ENCODE results near the gene FKBP15. TPM values are rescaled to one million over a fixed set of nuclear protein-coding genes. Genes with fewer than 3 reads are reported as not detected.

The FKBP15 gene
- total RNA-seq, 1 experiment from 2014 or later, result 18.5 TPM

GRCh38 chr9:113138760-113139159 lies 82.3 kb downstream of the FKBP15 start:
- Histone ChIP-seq H3K27me3 (ENCODE audit: insufficient read depth, low read length) (no peaks in the 10 kb centered on the region), H4K8ac (replicated peaks; ENCODE audit: insufficient read length, low read depth, low read length) (no peak overlapping the region), H4K20me1 (ENCODE audit: control insufficient read depth, insufficient read depth, insufficient read length) (no peaks in the 10 kb centered on the region), H2BK5ac (ENCODE audit: insufficient read length, low read length) (no peak overlapping the region), H2BK120ac (ENCODE audit: low read depth, low read length, poor library complexity, severe bottlenecking) (no peak overlapping the region), H3K4ac (ENCODE audit: low read depth, low read length) (no peak overlapping the region), H3K56ac (ENCODE audit: insufficient read length, low read depth, low read length) (no peak overlapping the region), H2BK12ac (ENCODE audit: insufficient read length, low read depth, low read length) (no peak overlapping the region), H3K23me2 (ENCODE audit: insufficient read length, low read depth, low read length, poor library complexity, severe bottlenecking) (no peaks in the 10 kb centered on the region), H3K27ac (ENCODE audit: insufficient read length, low read depth, low read length) (no peak overlapping the region), H3K18ac (ENCODE audit: insufficient read length, low read depth, low read length) (no peak overlapping the region), H3K4me1 (ENCODE audit: insufficient read depth, low read length) (no peaks in the 10 kb centered on the region), H4K5ac (ENCODE audit: insufficient read length, low read depth, low read length) (no peak overlapping the region), H4K91ac (ENCODE audit: insufficient read length, low read depth, low read length) (no peak overlapping the region), H2BK15ac (ENCODE audit: low read depth, low read length) (no peak overlapping the region), H3K79me1 (ENCODE audit: insufficient read depth, low read depth, low read length, poor library complexity, severe bottlenecking) (no peaks in the 10 kb centered on the region), H2AFZ (ENCODE audit: low read length) (no peak overlapping the region), H3K14ac (ENCODE audit: insufficient read depth, low read length) (no peak overlapping the region), H2AK5ac (ENCODE audit: insufficient read length, low read length) (no peak overlapping the region), H3K23ac (ENCODE audit: insufficient read length, low read depth, low read length) (no peak overlapping the region), H3K79me2 (ENCODE audit: insufficient read depth, low read length) (no peaks in the 10 kb centered on the region), H2BK20ac (ENCODE audit: low read depth, low read length, poor library complexity, severe bottlenecking) (no peak overlapping the region), H3T11ph (ENCODE audit: low read length) (no peak overlapping the region), H3K9ac (ENCODE audit: extremely low read depth, insufficient read length, low read length) (no peak overlapping the region), H3K9me3 (ENCODE audit: control insufficient read depth, low read depth, low read length) (no peaks in the 10 kb centered on the region), H3K4me2 (ENCODE audit: insufficient read depth, insufficient read length, low read length) (no peak overlapping the region)
- no peaks in the 10 kb centered on the region for H3K36me3 Mint-ChIP-seq (ENCODE audit: insufficient read depth in 1 of 3, low read depth in 3 of 3)
- DNase-seq, result no peak
- H3K9me3 Mint-ChIP-seq, result peaks cover 7 to 12% of the 10 kb centered on the region in 2 experiments; a peak in 3 of 5 replicates
- H3K27me3 Mint-ChIP-seq (ENCODE audit: low read depth), result peaks cover 7% of the 10 kb centered on the region
- H3K4me3 Mint-ChIP-seq, result no peak overlapping the region
- peaks cover 4 to 10% of the 10 kb centered on the region in 2 experiments; a peak in 3 of 4 replicates for H3K4me1 Mint-ChIP-seq
- no CpG with 5 or more reads among the region's 3 CpGs for WGBS (ENCODE audit: extremely low coverage, insufficient read length, low lambda C conversion rate)
- no peak overlapping the region for H3K27ac Mint-ChIP-seq
- TF ChIP-seq, protein P1, sequence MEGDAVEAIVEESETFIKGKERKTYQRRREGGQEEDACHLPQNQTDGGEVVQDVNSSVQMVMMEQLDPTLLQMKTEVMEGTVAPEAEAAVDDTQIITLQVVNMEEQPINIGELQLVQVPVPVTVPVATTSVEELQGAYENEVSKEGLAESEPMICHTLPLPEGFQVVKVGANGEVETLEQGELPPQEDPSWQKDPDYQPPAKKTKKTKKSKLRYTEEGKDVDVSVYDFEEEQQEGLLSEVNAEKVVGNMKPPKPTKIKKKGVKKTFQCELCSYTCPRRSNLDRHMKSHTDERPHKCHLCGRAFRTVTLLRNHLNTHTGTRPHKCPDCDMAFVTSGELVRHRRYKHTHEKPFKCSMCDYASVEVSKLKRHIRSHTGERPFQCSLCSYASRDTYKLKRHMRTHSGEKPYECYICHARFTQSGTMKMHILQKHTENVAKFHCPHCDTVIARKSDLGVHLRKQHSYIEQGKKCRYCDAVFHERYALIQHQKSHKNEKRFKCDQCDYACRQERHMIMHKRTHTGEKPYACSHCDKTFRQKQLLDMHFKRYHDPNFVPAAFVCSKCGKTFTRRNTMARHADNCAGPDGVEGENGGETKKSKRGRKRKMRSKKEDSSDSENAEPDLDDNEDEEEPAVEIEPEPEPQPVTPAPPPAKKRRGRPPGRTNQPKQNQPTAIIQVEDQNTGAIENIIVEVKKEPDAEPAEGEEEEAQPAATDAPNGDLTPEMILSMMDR (conservative IDR thresholded peaks at IDR 0.05), result no peak
